Measurements from ENCODE around the gene NCCRP1. TPM values are rescaled to one million over a fixed set of nuclear protein-coding genes. Genes with fewer than 3 reads are reported as not detected.

Gene NCCRP1
- total RNA-seq, 1 experiment from 2014 or later: 0.46 TPM

DNA sequence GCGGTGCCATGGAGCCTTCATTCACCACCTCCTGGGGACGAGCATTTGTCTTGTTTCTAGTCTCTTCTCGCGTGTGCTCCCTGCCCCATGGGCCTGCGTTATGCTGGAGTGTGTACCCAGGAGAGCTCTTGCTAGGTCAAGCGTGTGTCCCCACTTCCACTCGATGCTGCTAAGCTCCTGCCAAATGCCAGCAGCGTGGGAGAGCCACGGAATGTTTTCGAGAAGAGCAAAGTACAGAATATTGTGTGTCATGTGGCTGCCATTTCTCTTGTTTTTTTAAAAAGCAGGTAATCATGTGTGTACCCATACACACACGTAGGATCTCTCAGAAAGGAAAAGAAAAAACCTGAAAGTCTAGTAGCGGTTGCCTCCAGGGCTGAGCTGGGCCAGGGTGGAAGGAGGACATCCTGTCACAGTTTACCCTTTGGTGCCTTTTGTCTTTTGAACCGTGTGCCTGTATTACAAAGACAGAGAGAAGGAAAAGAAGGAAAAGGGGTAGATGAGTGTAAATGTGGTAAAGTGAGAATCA, 42.6 kb upstream of the NCCRP1 start:
- Histone ChIP-seq H3K27ac (ENCODE audit: low read length) (0 out of 2 replicates have a peak overlapping the region, but pooled peaks have one; percentile 5), H3K9me3 (ENCODE audit: control insufficient read depth, insufficient read depth, low read depth, low read length) (no peaks in the 10 kb centered on the region), H3K27me3 (ENCODE audit: control insufficient read depth, insufficient read depth, low read length) (no peaks in the 10 kb centered on the region), H3K4me3 (ENCODE audit: low read depth in 2 of 2, low read length in 2 of 2) (no peak overlapping the region), H3K4me1 (ENCODE audit: control insufficient read depth, insufficient read depth, low read length) (peaks cover 51% of the 10 kb centered on the region), H3K36me3 (ENCODE audit: control insufficient read depth, insufficient read depth, low read length) (no peaks in the 10 kb centered on the region)
- in situ Hi-C loops (cut with HindIII; ENCODE audit: low pct_unique_long_range_greater_than_20kb, low sequenced_read_pairs) (no loop called here), intact Hi-C loops (cut with micrococcal nuclease; ENCODE audit: unreplicated experiment) (no loop called here)
- TF ChIP-seq TCF7L2 (IDR thresholded peaks at IDR 0.05; ENCODE audit: low read depth, low read length) (no peak), SIN3A (IDR thresholded peaks at IDR 0.05; ENCODE audit: borderline replicate concordance, insufficient read depth, low read depth, low read length) (no peak), POLR2AphosphoS5 (IDR thresholded peaks at IDR 0.05; ENCODE audit: low read depth, low read length) (no peak)
- TF ChIP-seq, protein P1, sequence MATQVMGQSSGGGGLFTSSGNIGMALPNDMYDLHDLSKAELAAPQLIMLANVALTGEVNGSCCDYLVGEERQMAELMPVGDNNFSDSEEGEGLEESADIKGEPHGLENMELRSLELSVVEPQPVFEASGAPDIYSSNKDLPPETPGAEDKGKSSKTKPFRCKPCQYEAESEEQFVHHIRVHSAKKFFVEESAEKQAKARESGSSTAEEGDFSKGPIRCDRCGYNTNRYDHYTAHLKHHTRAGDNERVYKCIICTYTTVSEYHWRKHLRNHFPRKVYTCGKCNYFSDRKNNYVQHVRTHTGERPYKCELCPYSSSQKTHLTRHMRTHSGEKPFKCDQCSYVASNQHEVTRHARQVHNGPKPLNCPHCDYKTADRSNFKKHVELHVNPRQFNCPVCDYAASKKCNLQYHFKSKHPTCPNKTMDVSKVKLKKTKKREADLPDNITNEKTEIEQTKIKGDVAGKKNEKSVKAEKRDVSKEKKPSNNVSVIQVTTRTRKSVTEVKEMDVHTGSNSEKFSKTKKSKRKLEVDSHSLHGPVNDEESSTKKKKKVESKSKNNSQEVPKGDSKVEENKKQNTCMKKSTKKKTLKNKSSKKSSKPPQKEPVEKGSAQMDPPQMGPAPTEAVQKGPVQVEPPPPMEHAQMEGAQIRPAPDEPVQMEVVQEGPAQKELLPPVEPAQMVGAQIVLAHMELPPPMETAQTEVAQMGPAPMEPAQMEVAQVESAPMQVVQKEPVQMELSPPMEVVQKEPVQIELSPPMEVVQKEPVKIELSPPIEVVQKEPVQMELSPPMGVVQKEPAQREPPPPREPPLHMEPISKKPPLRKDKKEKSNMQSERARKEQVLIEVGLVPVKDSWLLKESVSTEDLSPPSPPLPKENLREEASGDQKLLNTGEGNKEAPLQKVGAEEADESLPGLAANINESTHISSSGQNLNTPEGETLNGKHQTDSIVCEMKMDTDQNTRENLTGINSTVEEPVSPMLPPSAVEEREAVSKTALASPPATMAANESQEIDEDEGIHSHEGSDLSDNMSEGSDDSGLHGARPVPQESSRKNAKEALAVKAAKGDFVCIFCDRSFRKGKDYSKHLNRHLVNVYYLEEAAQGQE (IDR thresholded peaks at IDR 0.05; ENCODE audit: insufficient read depth in 1 of 2, low read depth in 2 of 2, low read length in 1 of 2): no peak
- TF ChIP-seq, protein P2, sequence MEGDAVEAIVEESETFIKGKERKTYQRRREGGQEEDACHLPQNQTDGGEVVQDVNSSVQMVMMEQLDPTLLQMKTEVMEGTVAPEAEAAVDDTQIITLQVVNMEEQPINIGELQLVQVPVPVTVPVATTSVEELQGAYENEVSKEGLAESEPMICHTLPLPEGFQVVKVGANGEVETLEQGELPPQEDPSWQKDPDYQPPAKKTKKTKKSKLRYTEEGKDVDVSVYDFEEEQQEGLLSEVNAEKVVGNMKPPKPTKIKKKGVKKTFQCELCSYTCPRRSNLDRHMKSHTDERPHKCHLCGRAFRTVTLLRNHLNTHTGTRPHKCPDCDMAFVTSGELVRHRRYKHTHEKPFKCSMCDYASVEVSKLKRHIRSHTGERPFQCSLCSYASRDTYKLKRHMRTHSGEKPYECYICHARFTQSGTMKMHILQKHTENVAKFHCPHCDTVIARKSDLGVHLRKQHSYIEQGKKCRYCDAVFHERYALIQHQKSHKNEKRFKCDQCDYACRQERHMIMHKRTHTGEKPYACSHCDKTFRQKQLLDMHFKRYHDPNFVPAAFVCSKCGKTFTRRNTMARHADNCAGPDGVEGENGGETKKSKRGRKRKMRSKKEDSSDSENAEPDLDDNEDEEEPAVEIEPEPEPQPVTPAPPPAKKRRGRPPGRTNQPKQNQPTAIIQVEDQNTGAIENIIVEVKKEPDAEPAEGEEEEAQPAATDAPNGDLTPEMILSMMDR (IDR thresholded peaks at IDR 0.05): no peak
- DNase-seq (ENCODE audit: low read depth, low spot score) (no peak), ATAC-seq (no peak)
- CTCF ChIA-PET: interaction anchor here (0.5 kb wide), 1 partner anchor 21 kb away, joined by 4 read pairs; no protein-coding TSS in a partner anchor
- TSS peak; percentile 37 for BruUV-seq (replicated peaks)
- POLR2A ChIA-PET: interaction anchor here (0.6 kb wide), 4 partner anchors 37 to 262 kb away, joined by 3 to 14 read pairs (median 8); no protein-coding TSS in a partner anchor

DNA sequence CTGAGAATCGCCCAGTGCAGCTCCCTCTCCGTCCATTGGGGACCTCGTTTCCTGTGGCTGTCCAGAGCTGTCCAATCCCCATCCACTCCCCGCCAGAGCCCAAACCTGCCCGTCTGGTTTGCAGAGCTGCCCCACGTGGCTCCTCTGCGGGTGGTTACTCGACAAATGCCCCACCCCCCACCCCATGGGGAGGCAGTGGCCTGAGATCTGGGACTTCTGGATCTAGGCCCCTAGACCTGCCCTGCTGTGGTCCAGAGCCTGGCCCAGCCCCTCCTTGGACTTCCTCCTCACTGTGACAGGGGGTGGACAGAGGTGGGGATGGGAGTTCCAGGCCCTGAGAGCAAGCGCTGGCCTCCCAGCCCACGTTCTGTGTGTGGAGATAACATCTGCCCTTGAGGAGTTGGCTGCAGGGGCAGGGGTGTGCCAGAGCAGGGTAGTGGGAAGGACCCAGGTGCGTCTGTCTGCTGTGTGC, 42.1 kb upstream of the NCCRP1 start:
- ChIA-PET POLR2A (interaction anchor here (0.6 kb wide), 4 partner anchors 37 to 261 kb away, joined by 3 to 14 read pairs (median 8); no protein-coding TSS in a partner anchor), CTCF (interaction anchor here (0.5 kb wide), 1 partner anchor 21 kb away, joined by 4 read pairs; no protein-coding TSS in a partner anchor)
- in situ Hi-C loops (cut with HindIII; ENCODE audit: low pct_unique_long_range_greater_than_20kb, low sequenced_read_pairs) (no loop called here), intact Hi-C loops (cut with micrococcal nuclease; ENCODE audit: unreplicated experiment) (no loop called here)
- Histone ChIP-seq H3K4me3 (ENCODE audit: low read depth in 2 of 2, low read length in 2 of 2) (no peak overlapping the region), H3K27me3 (ENCODE audit: control insufficient read depth, insufficient read depth, low read length) (no peaks in the 10 kb centered on the region), H3K27ac (ENCODE audit: low read length) (0 out of 2 replicates have a peak overlapping the region, but pooled peaks have one; percentile 5), H3K36me3 (ENCODE audit: control insufficient read depth, insufficient read depth, low read length) (no peaks in the 10 kb centered on the region), H3K9me3 (ENCODE audit: control insufficient read depth, insufficient read depth, low read depth, low read length) (no peaks in the 10 kb centered on the region), H3K4me1 (ENCODE audit: control insufficient read depth, insufficient read depth, low read length) (peaks cover 52% of the 10 kb centered on the region)
- no peak for DNase-seq (ENCODE audit: low read depth, low spot score)
- TF ChIP-seq SIN3A (IDR thresholded peaks at IDR 0.05; ENCODE audit: borderline replicate concordance, insufficient read depth, low read depth, low read length) (no peak), POLR2AphosphoS5 (IDR thresholded peaks at IDR 0.05; ENCODE audit: low read depth, low read length) (no peak), TCF7L2 (IDR thresholded peaks at IDR 0.05; ENCODE audit: low read depth, low read length) (no peak)
- TF ChIP-seq, protein P1 (IDR thresholded peaks at IDR 0.05; ENCODE audit: insufficient read depth in 1 of 2, low read depth in 2 of 2, low read length in 1 of 2): no peak
- TF ChIP-seq, protein P2 (IDR thresholded peaks at IDR 0.05): no peak
- no TSS peak for BruUV-seq (replicated peaks)
- peak; percentile 29 for ATAC-seq

All from Panc1 (cell line).